NCI-H1436 treated with DMSO at 0.1 percent for 48 hours (cell line): ENCODE measurements around the gene AKAIN1.

Experiments
- DNase-seq: peaks from one replicate; lab custom pipeline; 2025; lab: John Stamatoyannopoulos, UW

AKAIN1 gene

GRCh38 chr18:5197032-5197434 is at the start of gene AKAIN1:
Gene AKAIN1, minus strand, starts transcription at chr18:5197257. Its CDS starts 204 bp downstream, at chr18:5197053.
- no peak for DNase-seq

GRCh38 chr18:5244941-5245340 is 47.9 kb upstream of the AKAIN1 start:
- no peak for DNase-seq

GRCh38 chr18:5239447-5239846 is 42.4 kb upstream of the AKAIN1 start:
- DNase-seq, result no peak

GRCh38 chr18:5238371-5238976 is 41.4 kb upstream of the AKAIN1 start:
- no peak for DNase-seq

GRCh38 chr18:5237723-5238370 is 40.8 kb upstream of the AKAIN1 start:
- DNase-seq, result peak; percentile 19

- DNase-seq, result no peak
Measured at GRCh38 chr18:5237083-5237722, 40.1 kb upstream of the AKAIN1 start.

GRCh38 chr18:5214583-5215351 is 17.7 kb upstream of the AKAIN1 start:
- no peak for DNase-seq

GRCh38 chr18:5207471-5208150 is 10.6 kb upstream of the AKAIN1 start:
- DNase-seq, result no peak

- no peak for DNase-seq
Measured at GRCh38 chr18:5198311-5198710, 1.3 kb upstream of the AKAIN1 start.

GRCh38 chr18:5197461-5197860 is 404 bp upstream of the AKAIN1 start:
- no peak for DNase-seq

- no peak for DNase-seq
Measured at GRCh38 chr18:5196253-5197031, 615 bp downstream of the AKAIN1 start.

- DNase-seq, result no peak
Measured at GRCh38 chr18:5195656-5196055, 1.4 kb downstream of the AKAIN1 start.

GRCh38 chr18:5180254-5180653 is 16.8 kb downstream of the AKAIN1 start:
- DNase-seq, result no peak

GRCh38 chr18:5178519-5178918 is 18.5 kb downstream of the AKAIN1 start:
- no peak for DNase-seq

- DNase-seq, result no peak
Measured at GRCh38 chr18:5175378-5175777, 21.7 kb downstream of the AKAIN1 start.

- DNase-seq, result no peak
Measured at GRCh38 chr18:5173646-5174045, 23.4 kb downstream of the AKAIN1 start.

- no peak for DNase-seq
Measured at GRCh38 chr18:5173236-5173635, 23.8 kb downstream of the AKAIN1 start.

- no peak for DNase-seq
Measured at GRCh38 chr18:5167831-5168230, 29.2 kb downstream of the AKAIN1 start.

- DNase-seq, result no peak
Measured at GRCh38 chr18:5166606-5167280, 30.3 kb downstream of the AKAIN1 start.

- DNase-seq, result no peak
Measured at GRCh38 chr18:5164903-5165302, 32.2 kb downstream of the AKAIN1 start.

GRCh38 chr18:5162111-5162510 is 34.9 kb downstream of the AKAIN1 start:
- DNase-seq, result no peak
